Endothelial cell of umbilical vein (primary cell): ENCODE measurements around the gene HEATR5B. TPM values are rescaled to one million over a fixed set of nuclear protein-coding genes. Genes with fewer than 3 reads are reported as not detected.

ENCODE experiments used
- BruUV-seq: library from RNA; stranded (reverse); fragments of 400-500 nt; replicated peaks from 2 replicates; lab custom pipeline; 2021; lab: Mats Ljungman, UMichigan
- CTCF ChIA-PET: fragments of 300-600, 350-600 bp; sonication (Branson Sonifier 250); formaldehyde crosslinking; loops from one replicate; lab custom pipeline; 2021; ENCODE audit warnings: antibody characterized with exemption, inconsistent platforms; lab: Charles Lee
- POLR2A ChIA-PET: fragments of 300-600, 350-600 bp; sonication (Branson Sonifier 250); formaldehyde crosslinking; loops from one replicate; lab custom pipeline; 2021; ENCODE audit warnings: antibody characterized with exemption, inconsistent platforms; lab: Charles Lee
- DNase-seq: peaks from one replicate; pipeline ENCODE4 v3.0.0-alpha.2; 2011; ENCODE audit warnings: low read depth, low spot score
- FAIRE-seq: peaks from 2 replicates; lab custom pipeline; 2011; peaks lifted over from hg19 to GRCh38; lab: Jason Lieb, UNC
- H2AFZ ChIP-seq: 2 replicates; pipeline ENCODE4 v1.6.0; 2012; ENCODE audit warnings: low read depth, low read length, control low read depth, inconsistent platforms
- H3K27ac ChIP-seq: 2 replicates; pipeline ENCODE4 v1.5.1; 2011; ENCODE audit warnings: low read depth, mild to moderate bottlenecking, control low read depth, low read length, moderate library complexity; ENCODE audit not compliant: insufficient read depth
- H3K27me3 ChIP-seq, 2 experiments: 2 replicates each; pipeline versions ENCODE4 v1.6.0 to v1.6.1; 2011; ENCODE audit warnings: low read length in 2 of 2, mixed read lengths in 1 of 2; ENCODE audit not compliant: control insufficient read depth in 2 of 2, insufficient read depth in 2 of 2
- H3K36me3 ChIP-seq, 2 experiments: 2 replicates in 1 of 2; 3 replicates in 1 of 2; pipeline ENCODE4 v1.5.1; 2011; ENCODE audit warnings: low read length in 2 of 2, mild to moderate bottlenecking in 1 of 2, moderate library complexity in 1 of 2; ENCODE audit not compliant: control insufficient read depth in 2 of 2, insufficient read depth in 2 of 2; ENCODE audit errors: extremely low read depth in 1 of 2
- H3K4me1 ChIP-seq: 3 replicates; pipeline ENCODE4 v1.5.1; 2011; ENCODE audit warnings: mild to moderate bottlenecking, low read length; ENCODE audit not compliant: control insufficient read depth, insufficient read depth; ENCODE audit errors: extremely low read depth
- H3K4me2 ChIP-seq: 2 replicates; pipeline ENCODE4 v1.6.1; 2011; ENCODE audit warnings: low read length, control low read depth, mixed read lengths; ENCODE audit not compliant: insufficient read depth
- H3K4me3 ChIP-seq, 3 experiments: fragments of 200-600 bp in 1 of 3; sonication (generic), shearing (Covaris generic) in 1 of 3; replicated peaks in 1 of 3; 2 replicates each; pipeline ENCODE4 v1.5.1; 2011 to 2016; ENCODE audit warnings: control low read depth in 3 of 3, low read length in 3 of 3, mild to moderate bottlenecking in 2 of 3, inconsistent platforms in 1 of 3, low read depth in 1 of 3, moderate library complexity in 1 of 3; ENCODE audit not compliant: insufficient read depth in 1 of 3
- H3K79me2 ChIP-seq: 2 replicates; pipeline ENCODE4 v1.6.0; 2012; ENCODE audit warnings: low read length, inconsistent platforms; ENCODE audit not compliant: control insufficient read depth, insufficient read depth
- H3K9ac ChIP-seq: replicated peaks from 2 replicates; pipeline ENCODE3; 2011; ENCODE audit warnings: low read length, control low read depth; ENCODE audit not compliant: insufficient read depth; ENCODE audit errors: extremely low read depth
- H3K9me1 ChIP-seq: replicated peaks from 3 replicates; pipeline ENCODE4 v1.6.0; 2011; ENCODE audit warnings: mild to moderate bottlenecking, low read length; ENCODE audit not compliant: control insufficient read depth, insufficient read depth; ENCODE audit errors: extremely low read depth
- H3K9me3 ChIP-seq: replicated peaks from 2 replicates; pipeline ENCODE4 v1.5.1; 2012; ENCODE audit warnings: low read length, inconsistent platforms; ENCODE audit not compliant: control insufficient read depth, insufficient read depth
- H4K20me1 ChIP-seq: replicated peaks from 2 replicates; pipeline ENCODE3; 2011; ENCODE audit warnings: mild to moderate bottlenecking, low read length; ENCODE audit not compliant: control insufficient read depth, insufficient read depth; ENCODE audit errors: extremely low read depth
- EZH2 ChIP-seq: IDR thresholded peaks from 2 replicates; pipeline ENCODE4 v1.6.1; 2012; ENCODE audit warnings: borderline replicate concordance, low read depth, mild to moderate bottlenecking, moderate library complexity, low read length, inconsistent platforms; ENCODE audit not compliant: severe bottlenecking
- FOS ChIP-seq: IDR thresholded peaks from 2 replicates; pipeline ENCODE4 v1.6.1; 2011; ENCODE audit warnings: mild to moderate bottlenecking, low read length, moderate library complexity, borderline replicate concordance; ENCODE audit not compliant: insufficient read depth
- GATA2 ChIP-seq: IDR thresholded peaks from 2 replicates; pipeline ENCODE4 v1.7.0; 2011; ENCODE audit warnings: low read depth, mild to moderate bottlenecking, moderate library complexity, mixed read lengths, low read length; ENCODE audit not compliant: insufficient read length, insufficient read depth
- JUN ChIP-seq: IDR thresholded peaks from 2 replicates; pipeline ENCODE4 v1.6.1; 2011; ENCODE audit warnings: borderline replicate concordance, low read depth; ENCODE audit not compliant: insufficient read length, insufficient read depth
- MYC ChIP-seq: IDR thresholded peaks from one replicate; pipeline ENCODE4 v1.6.1; 2011; ENCODE audit warnings: mild to moderate bottlenecking, low read depth, low read length
- POLR2A ChIP-seq: IDR thresholded peaks from 2 replicates; pipeline ENCODE4 v1.6.1; 2012; ENCODE audit warnings: low read depth, mild to moderate bottlenecking, control low read depth, low read length
- POLR2AphosphoS5 ChIP-seq: IDR thresholded peaks from 2 replicates; pipeline ENCODE4 v1.6.1; 2012; ENCODE audit warnings: low read depth, mild to moderate bottlenecking, control low read depth, low read length, moderate library complexity; ENCODE audit not compliant: insufficient read depth
- dilution Hi-C: fragments of 300-500 bp; cut with MboI; formaldehyde crosslinking; loops from one replicate; pipeline ENCODE4 v1.15.0; 2019; ENCODE audit warnings: low sequenced_read_pairs; ENCODE audit not compliant: extremely low pct_ligation_motif_present
- intact Hi-C: fragments of 100-400 bp; cut with micrococcal nuclease; formaldehyde crosslinking; loops from one replicate; pipeline ENCODE4 v1.10.0; 2022
- polyA plus RNA-seq, 4 experiments: library from polyadenylated mRNA; depleted of rRNA in 3 of 4; stranded (reverse) in 3 of 4; unstranded in 1 of 4; fragments of >200 nt; gene quantifications; 2 replicates each; pipeline versions ENCODE4 v1.2.1 to v1.2.3, GENCODE V29; 2011 to 2012; ENCODE audit warnings: missing spikeins in 1 of 4
- total RNA-seq: library from RNA; stranded (reverse); gene quantifications from 2 replicates; pipeline ENCODE4 v1.2.3, GENCODE V29; 2021
- TF ChIP-seq, protein P1 (sequence below): IDR thresholded peaks from 2 replicates; pipeline ENCODE4 v1.6.1; 2011; ENCODE audit not compliant: insufficient read depth, insufficient read length
- TF ChIP-seq, protein P2 (sequence below), 2 donors: IDR thresholded peaks; 1 replicate in 1 of 2; 2 replicates in 1 of 2; pipeline ENCODE4 v1.5.1; 2011; ENCODE audit warnings: low read length in 2 of 2, mild to moderate bottlenecking in 2 of 2, moderate library complexity in 2 of 2, control low read depth in 1 of 2, inconsistent platforms in 1 of 2, low read depth in 1 of 2; ENCODE audit not compliant: insufficient read depth in 1 of 2; ENCODE audit errors: extremely low read depth in 1 of 2

Gene HEATR5B
- total and polyA plus RNA-seq, 2 donors (not counting 3 experiments of a cell fraction or from before 2014, with no cell fraction given), result 16.1 to 22.5 TPM

DNA sequence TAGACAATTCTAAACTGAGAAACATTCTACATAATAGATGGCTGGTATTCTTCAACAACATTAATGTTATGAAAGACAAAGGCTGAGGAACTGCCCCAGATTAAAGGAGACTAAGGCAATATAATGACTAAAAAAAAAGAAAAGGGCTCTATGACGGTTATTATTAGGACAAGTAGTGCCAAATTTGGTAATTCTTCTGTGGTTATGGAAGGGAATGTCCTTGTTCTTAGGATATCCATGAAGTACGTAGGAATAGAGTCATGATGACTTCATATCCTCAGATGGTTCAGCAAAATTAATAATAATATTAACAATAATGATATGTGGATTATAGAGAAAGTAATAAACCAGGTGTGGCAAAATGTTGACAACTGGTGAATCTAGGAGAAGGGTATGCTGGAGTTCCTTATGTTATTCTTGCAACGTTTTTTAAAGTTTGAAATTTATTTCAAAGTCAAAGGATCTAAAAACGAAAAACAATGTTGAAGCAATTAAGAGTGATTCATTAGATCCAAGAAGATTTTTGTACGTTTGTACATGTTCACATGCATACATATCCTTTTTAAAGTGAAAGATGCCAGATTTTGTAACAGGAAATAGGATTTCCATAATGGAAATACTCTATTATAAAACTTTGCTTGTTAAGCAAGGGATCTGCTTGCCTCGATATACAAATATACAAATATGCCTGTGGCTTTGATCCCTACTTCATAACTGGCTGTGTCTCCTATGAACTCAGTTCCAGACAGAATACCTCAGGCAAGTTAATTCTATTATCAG lies 90.1 kb downstream of the HEATR5B start:
- TF ChIP-seq, protein P1, sequence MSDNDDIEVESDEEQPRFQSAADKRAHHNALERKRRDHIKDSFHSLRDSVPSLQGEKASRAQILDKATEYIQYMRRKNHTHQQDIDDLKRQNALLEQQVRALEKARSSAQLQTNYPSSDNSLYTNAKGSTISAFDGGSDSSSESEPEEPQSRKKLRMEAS, result no peak
- TF ChIP-seq JUN, result no peak
- TF ChIP-seq GATA2, result no peak
- no peak for TF ChIP-seq MYC
- no peaks in the 10 kb centered on the region for H3K9me3 ChIP-seq
- H3K4me1 ChIP-seq, result no peaks in the 10 kb centered on the region
- H3K36me3 ChIP-seq, result no peaks in the 10 kb centered on the region
- peaks cover 2% of the 10 kb centered on the region for H3K9me1 ChIP-seq
- FAIRE-seq, result peak; percentile 8
- BruUV-seq, result no TSS peak
- H3K4me3 ChIP-seq, result no peak overlapping the region
- intact Hi-C loops, result no loop called here
- no peaks in the 10 kb centered on the region for H3K79me2 ChIP-seq
- H4K20me1 ChIP-seq, result no peaks in the 10 kb centered on the region
- H2AFZ ChIP-seq, result no peak overlapping the region
- H3K27ac ChIP-seq, result no peak overlapping the region
- no peak for DNase-seq
- CTCF ChIA-PET, result no interaction called here
- H3K9ac ChIP-seq, result no peak overlapping the region
- POLR2A ChIA-PET, result interaction anchor here (0.7 kb wide), 1 partner anchor 187 kb away, joined by 3 read pairs; no protein-coding TSS in a partner anchor
- H3K4me2 ChIP-seq, result no peak overlapping the region
- dilution Hi-C loops, result no loop called here
- H3K27me3 ChIP-seq, result no peaks in the 10 kb centered on the region

DNA sequence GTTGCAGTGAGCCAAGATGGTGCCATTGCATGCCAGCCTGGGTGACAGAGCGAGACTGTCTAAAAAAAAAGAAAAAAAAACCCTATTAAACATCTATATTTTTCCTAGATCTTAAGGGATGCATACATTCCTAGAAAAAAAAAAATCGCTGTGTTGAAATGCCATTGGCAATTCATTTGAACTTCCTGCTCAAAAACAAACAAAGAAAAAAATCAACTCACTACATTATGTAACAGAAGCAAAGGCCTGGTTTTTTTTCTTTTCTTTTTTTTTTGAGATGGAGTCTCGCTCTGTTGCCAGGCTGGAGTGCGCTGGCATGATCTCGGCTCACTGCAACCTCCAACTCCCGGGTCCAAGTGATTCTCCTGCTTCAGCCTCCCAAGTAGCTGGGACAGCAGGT lies 96.2 kb downstream of the HEATR5B start:
- Histone ChIP-seq H3K36me3 (peaks cover 0 to 2% of the 10 kb centered on the region in 2 experiments), H3K27me3 (no peaks in the 10 kb centered on the region), H4K20me1 (no peaks in the 10 kb centered on the region), H3K79me2 (no peaks in the 10 kb centered on the region), H2AFZ (no peak overlapping the region), H3K9me1 (peaks cover 2% of the 10 kb centered on the region), H3K9me3 (no peaks in the 10 kb centered on the region), H3K27ac (no peak overlapping the region), H3K4me2 (no peak overlapping the region), H3K4me1 (no peaks in the 10 kb centered on the region), H3K9ac (no peak overlapping the region), H3K4me3 (no peak overlapping the region)
- dilution Hi-C loops, result no loop called here
- ChIA-PET CTCF (interaction anchor here (0.7 kb wide), 1 partner anchor 151 kb away, joined by 3 read pairs; no protein-coding TSS in a partner anchor), POLR2A (interaction anchor here (0.7 kb wide), 1 partner anchor 25 kb away, joined by 3 read pairs; no protein-coding TSS in a partner anchor)
- intact Hi-C loops, result no loop called here
- BruUV-seq, result no TSS peak
- DNase-seq (no peak), FAIRE-seq (no peak)
- TF ChIP-seq, protein P1, result no peak
- TF ChIP-seq FOS (no peak), GATA2 (no peak), POLR2AphosphoS5 (no peak), POLR2A (no peak), MYC (no peak), EZH2 (no peak), JUN (no peak)
- TF ChIP-seq, protein P2, sequence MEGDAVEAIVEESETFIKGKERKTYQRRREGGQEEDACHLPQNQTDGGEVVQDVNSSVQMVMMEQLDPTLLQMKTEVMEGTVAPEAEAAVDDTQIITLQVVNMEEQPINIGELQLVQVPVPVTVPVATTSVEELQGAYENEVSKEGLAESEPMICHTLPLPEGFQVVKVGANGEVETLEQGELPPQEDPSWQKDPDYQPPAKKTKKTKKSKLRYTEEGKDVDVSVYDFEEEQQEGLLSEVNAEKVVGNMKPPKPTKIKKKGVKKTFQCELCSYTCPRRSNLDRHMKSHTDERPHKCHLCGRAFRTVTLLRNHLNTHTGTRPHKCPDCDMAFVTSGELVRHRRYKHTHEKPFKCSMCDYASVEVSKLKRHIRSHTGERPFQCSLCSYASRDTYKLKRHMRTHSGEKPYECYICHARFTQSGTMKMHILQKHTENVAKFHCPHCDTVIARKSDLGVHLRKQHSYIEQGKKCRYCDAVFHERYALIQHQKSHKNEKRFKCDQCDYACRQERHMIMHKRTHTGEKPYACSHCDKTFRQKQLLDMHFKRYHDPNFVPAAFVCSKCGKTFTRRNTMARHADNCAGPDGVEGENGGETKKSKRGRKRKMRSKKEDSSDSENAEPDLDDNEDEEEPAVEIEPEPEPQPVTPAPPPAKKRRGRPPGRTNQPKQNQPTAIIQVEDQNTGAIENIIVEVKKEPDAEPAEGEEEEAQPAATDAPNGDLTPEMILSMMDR (IDR thresholded peaks at IDR 0.05; ENCODE audit: extremely low read depth in 1 of 2, insufficient read depth in 1 of 2, low read depth in 1 of 2, low read length in 2 of 2), result no peak
